Measurements from ENCODE around the gene ZNF296. TPM values are rescaled to one million over a fixed set of nuclear protein-coding genes. Genes with fewer than 3 reads are reported as not detected.

The ZNF296 gene
- total RNA-seq, 2 experiments from 2014 or later = 5.0 to 6.3 TPM

GRCh38 chr19:45097776-45098520, 21.7 kb upstream of the ZNF296 start:
- no peak for DNase-seq
- ATAC-seq = no peak
- Mint-ChIP-seq H3K4me1 (ENCODE audit: low read depth) (peaks cover 61% of the 10 kb centered on the region), H3K9me3 (no peaks in the 10 kb centered on the region), H3K4me3 (no peak overlapping the region), H3K36me3 (ENCODE audit: low read depth) (peaks cover 16% of the 10 kb centered on the region), H3K27ac (peak overlapping the region; percentile 40), H3K27me3 (no peaks in the 10 kb centered on the region)
- intact Hi-C loops (cut with micrococcal nuclease) = no loop called here
- ChIA-PET POLR2A (interaction anchor here (1.0 to 1.6 kb wide), 6 partner anchors 10 to 20 kb away, joined by 3 to 7 read pairs (median 3); no protein-coding TSS in a partner anchor), CTCF (interaction anchor here (0.9 to 1.0 kb wide), 2 partner anchors 27 to 89 kb away, joined by 3 to 4 read pairs; no protein-coding TSS in a partner anchor)
- TF ChIP-seq, protein P1, sequence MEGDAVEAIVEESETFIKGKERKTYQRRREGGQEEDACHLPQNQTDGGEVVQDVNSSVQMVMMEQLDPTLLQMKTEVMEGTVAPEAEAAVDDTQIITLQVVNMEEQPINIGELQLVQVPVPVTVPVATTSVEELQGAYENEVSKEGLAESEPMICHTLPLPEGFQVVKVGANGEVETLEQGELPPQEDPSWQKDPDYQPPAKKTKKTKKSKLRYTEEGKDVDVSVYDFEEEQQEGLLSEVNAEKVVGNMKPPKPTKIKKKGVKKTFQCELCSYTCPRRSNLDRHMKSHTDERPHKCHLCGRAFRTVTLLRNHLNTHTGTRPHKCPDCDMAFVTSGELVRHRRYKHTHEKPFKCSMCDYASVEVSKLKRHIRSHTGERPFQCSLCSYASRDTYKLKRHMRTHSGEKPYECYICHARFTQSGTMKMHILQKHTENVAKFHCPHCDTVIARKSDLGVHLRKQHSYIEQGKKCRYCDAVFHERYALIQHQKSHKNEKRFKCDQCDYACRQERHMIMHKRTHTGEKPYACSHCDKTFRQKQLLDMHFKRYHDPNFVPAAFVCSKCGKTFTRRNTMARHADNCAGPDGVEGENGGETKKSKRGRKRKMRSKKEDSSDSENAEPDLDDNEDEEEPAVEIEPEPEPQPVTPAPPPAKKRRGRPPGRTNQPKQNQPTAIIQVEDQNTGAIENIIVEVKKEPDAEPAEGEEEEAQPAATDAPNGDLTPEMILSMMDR (IDR thresholded peaks at IDR 0.05) = no peak

- ChIA-PET POLR2A (interaction anchor here (1.1 to 1.6 kb wide), 3 partner anchors 10 to 20 kb away, joined by 3 to 7 read pairs (median 4); no protein-coding TSS in a partner anchor), CTCF (no interaction called here)
- intact Hi-C loops (cut with micrococcal nuclease) = no loop called here
- TF ChIP-seq, protein P1 (IDR thresholded peaks at IDR 0.05) = no peak
- Mint-ChIP-seq H3K27ac (peak overlapping the region; percentile 23), H3K4me1 (ENCODE audit: low read depth) (peaks cover 58% of the 10 kb centered on the region), H3K36me3 (ENCODE audit: low read depth) (peaks cover 16% of the 10 kb centered on the region), H3K4me3 (no peak overlapping the region), H3K27me3 (no peaks in the 10 kb centered on the region), H3K9me3 (no peaks in the 10 kb centered on the region)
- no peak for DNase-seq
- no peak for ATAC-seq
These were observed 21.1 kb upstream of the ZNF296 start for GRCh38 chr19:45097450-45097775.

GRCh38 chr19:45096700-45097099, 20.4 kb upstream of the ZNF296 start:
- ChIA-PET POLR2A (interaction anchor here (1.1 kb wide), 1 partner anchor 11 kb away, joined by 3 read pairs; no protein-coding TSS in a partner anchor), CTCF (no interaction called here)
- Mint-ChIP-seq H3K4me3 (peak overlapping the region; percentile 2), H3K27ac (peak overlapping the region; percentile 60), H3K9me3 (no peaks in the 10 kb centered on the region), H3K36me3 (ENCODE audit: low read depth) (peaks cover 20% of the 10 kb centered on the region), H3K4me1 (ENCODE audit: low read depth) (peaks cover 57% of the 10 kb centered on the region), H3K27me3 (no peaks in the 10 kb centered on the region)
- TF ChIP-seq, protein P1 (IDR thresholded peaks at IDR 0.05) = no peak
- no peak for ATAC-seq
- intact Hi-C loops (cut with micrococcal nuclease) = no loop called here
- no peak for DNase-seq

DNA sequence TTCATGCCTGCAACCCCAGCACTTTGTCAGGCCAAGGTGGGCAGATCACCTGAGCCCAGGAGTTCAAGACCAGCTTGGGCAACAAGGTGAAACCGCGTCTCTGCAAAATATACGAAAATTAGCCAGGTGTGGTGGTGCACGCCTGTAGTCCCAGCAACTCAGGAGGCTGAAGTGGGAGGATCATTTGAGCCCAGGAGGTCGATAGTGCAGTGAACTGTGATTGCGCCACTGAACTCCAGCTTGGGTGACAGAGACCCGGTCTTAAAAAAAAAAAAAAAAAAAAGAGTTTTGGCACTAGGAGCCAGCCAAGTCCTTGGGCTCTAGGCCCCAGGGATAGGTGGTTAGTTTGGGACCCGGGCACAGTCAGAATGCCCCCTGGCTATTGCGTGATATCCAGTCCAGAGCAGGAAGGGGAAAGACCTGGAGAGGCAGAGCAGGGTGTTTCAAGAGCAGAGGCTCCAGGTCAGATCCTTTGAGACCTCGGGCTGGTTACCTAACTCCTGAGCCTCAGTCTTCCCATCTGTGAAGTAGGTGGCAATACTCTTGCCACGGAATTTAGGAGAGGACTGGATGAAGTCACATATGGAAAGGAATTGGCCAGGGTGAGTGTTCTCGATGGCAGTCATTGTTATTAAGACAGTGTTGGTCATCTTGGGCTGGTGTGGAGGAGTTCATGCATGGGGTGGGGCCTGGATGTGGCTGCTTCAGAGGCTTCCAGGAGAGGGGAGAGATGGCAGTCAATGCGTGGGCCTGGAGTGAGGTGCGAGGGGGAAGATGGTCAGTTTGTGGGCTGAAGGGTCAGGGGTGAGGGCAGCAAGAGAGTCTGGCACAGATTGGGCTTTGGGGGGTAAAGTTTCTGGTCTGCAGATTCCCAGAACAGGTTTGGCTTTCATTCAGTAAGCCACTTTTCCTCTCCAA, 19.5 kb upstream of the ZNF296 start:
- H3K27me3 Mint-ChIP-seq = no peaks in the 10 kb centered on the region
- peaks cover 30% of the 10 kb centered on the region for H3K36me3 Mint-ChIP-seq (ENCODE audit: low read depth)
- DNase-seq = no peak
- no peak for ATAC-seq
- TF ChIP-seq, protein P1 (IDR thresholded peaks at IDR 0.05) = no peak
- POLR2A ChIA-PET = no interaction called here
- no peaks in the 10 kb centered on the region for H3K9me3 Mint-ChIP-seq
- CTCF ChIA-PET = interaction anchor here (1.5 kb wide), 1 partner anchor 30 kb away, joined by 3 read pairs; no protein-coding TSS in a partner anchor
- H3K4me3 Mint-ChIP-seq = no peak overlapping the region
- peak overlapping the region; percentile 4 for H3K27ac Mint-ChIP-seq
- intact Hi-C loops (cut with micrococcal nuclease) = no loop called here
- peaks cover 60% of the 10 kb centered on the region for H3K4me1 Mint-ChIP-seq (ENCODE audit: low read depth)

Measured in activated CD8-positive, alpha-beta T cell treated with anti-CD3 and anti-CD28 coated beads for 36 hours (primary cell).